Measurements from ENCODE around the gene ARHGAP15. TPM values are rescaled to one million over a fixed set of nuclear protein-coding genes. Genes with fewer than 3 reads are reported as not detected.

ARHGAP15 gene
- total and polyA plus RNA-seq, 12 donors, result 4.7 to 33.8 (median 10.4) TPM

GRCh38 chr2:143787674-143788073, 658.5 kb downstream of the ARHGAP15 start:
- Histone ChIP-seq H3K36me3 (replicated peaks in 1 of 2) (no peaks in the 10 kb centered on the region), H3K4me3 (no peak overlapping the region), H3K27me3 (no peaks in the 10 kb centered on the region), H3K4me1 (replicated peaks in 1 of 2) (no peaks in the 10 kb centered on the region), H3K9me3 (replicated peaks in 1 of 3) (no peaks in the 10 kb centered on the region), H3K27ac (no peak overlapping the region)
- TF ChIP-seq CTCF (IDR thresholded peaks at IDR 0.05) (no peak), POLR2A (IDR thresholded peaks at IDR 0.05) (no peak)
- no peak for DNase-seq
- intact Hi-C loops (cut with DNase I), result no loop called here
- 83 to 91% (median 87%) methylated on average over 2 of the region's 2 CpGs for WGBS, 4 donors

GRCh38 chr2:143792602-143793001, 663.4 kb downstream of the ARHGAP15 start:
- intact Hi-C loops (cut with DNase I), result no loop called here
- WGBS, 4 donors, result 84 to 90% (median 87%) methylated on average over 4 of the region's 4 CpGs
- no peaks in the 10 kb centered on the region for H3K4me1 ChIP-seq (replicated peaks in 1 of 2)
- no peak overlapping the region for H3K4me3 ChIP-seq
- no peak for DNase-seq
- TF ChIP-seq CTCF (IDR thresholded peaks at IDR 0.05), result no peak
- TF ChIP-seq POLR2A (IDR thresholded peaks at IDR 0.05), result no peak
- no peaks in the 10 kb centered on the region for H3K27me3 ChIP-seq
- H3K9me3 ChIP-seq (replicated peaks in 1 of 3), result no peaks in the 10 kb centered on the region
- H3K27ac ChIP-seq, result no peak overlapping the region
- no peaks in the 10 kb centered on the region for H3K36me3 ChIP-seq (replicated peaks in 1 of 2)

GRCh38 chr2:143793381-143793780, 664.2 kb downstream of the ARHGAP15 start:
- no peak for TF ChIP-seq CTCF (IDR thresholded peaks at IDR 0.05)
- TF ChIP-seq POLR2A (IDR thresholded peaks at IDR 0.05), result no peak
- Histone ChIP-seq H3K4me1 (replicated peaks in 1 of 2) (no peaks in the 10 kb centered on the region), H3K27me3 (no peaks in the 10 kb centered on the region), H3K9me3 (replicated peaks in 1 of 3) (no peaks in the 10 kb centered on the region), H3K27ac (no peak overlapping the region), H3K4me3 (no peak overlapping the region), H3K36me3 (replicated peaks in 1 of 2) (no peaks in the 10 kb centered on the region)
- DNase-seq, result no peak
- intact Hi-C loops (cut with DNase I), result no loop called here
- 80 to 97% (median 88%) methylated on average over 3 of the region's 3 CpGs for WGBS, 4 donors

- no peak for DNase-seq
- no peak for TF ChIP-seq CTCF (IDR thresholded peaks at IDR 0.05)
- 88 to 95% (median 92%) methylated on average over 1 of the region's 1 CpG for WGBS, 4 donors
- intact Hi-C loops (cut with DNase I), result no loop called here
- Histone ChIP-seq H3K9me3 (replicated peaks in 1 of 3) (no peaks in the 10 kb centered on the region), H3K27me3 (no peaks in the 10 kb centered on the region), H3K27ac (no peak overlapping the region), H3K4me1 (replicated peaks in 1 of 2) (no peaks in the 10 kb centered on the region), H3K36me3 (replicated peaks in 1 of 2) (no peaks in the 10 kb centered on the region), H3K4me3 (no peak overlapping the region)
These were observed 666.8 kb downstream of the ARHGAP15 start for GRCh38 chr2:143796051-143796450.

All from adrenal gland (tissue), 12 donors.